ENCODE results near the gene JAG1. TPM values are rescaled to one million over a fixed set of nuclear protein-coding genes. Genes with fewer than 3 reads are reported as not detected.

JAG1 gene
- polyA plus RNA-seq, 3 donors = 167 to 235 (median 210) TPM

DNA sequence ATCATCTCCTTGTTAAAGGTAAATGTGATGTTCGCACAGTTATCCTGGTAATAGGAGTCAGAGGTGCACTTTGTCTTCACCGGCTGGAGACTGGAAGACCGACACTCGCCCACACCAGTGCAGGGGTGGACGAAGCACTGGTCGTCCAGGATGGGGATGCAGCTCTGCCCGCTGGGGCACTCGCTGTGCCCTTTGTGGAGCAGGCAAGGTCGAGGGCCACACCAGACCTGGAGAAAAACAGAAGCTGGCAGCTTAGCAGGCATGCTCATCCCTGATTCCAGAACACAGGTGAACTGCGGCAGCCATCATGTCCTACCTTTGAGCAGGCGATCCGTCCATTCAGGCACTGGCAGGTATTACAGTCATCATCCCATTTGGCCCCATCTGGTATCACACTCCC lies 32.3 kb downstream of the JAG1 start:
- DNase-seq = no peak

DNA sequence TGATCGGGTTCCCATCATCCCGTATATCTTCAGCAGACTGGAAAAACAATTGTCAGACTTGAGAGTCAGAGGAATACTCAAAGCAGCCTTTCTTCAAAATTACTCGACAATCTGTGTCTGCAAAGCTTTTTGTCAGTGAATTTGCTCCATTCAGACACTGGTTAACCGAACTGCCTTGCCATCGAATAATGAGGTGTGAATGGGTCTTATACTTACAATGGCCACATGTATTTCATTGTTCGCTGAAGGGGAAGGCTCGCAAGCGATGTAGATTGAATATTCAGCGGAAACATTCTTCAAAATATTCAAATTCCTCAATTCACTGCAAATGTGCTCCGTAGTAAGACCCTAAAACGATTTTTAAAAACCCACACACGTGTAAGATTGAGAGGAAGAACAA lies 32.9 kb downstream of the JAG1 start:
- DNase-seq = no peak

DNA sequence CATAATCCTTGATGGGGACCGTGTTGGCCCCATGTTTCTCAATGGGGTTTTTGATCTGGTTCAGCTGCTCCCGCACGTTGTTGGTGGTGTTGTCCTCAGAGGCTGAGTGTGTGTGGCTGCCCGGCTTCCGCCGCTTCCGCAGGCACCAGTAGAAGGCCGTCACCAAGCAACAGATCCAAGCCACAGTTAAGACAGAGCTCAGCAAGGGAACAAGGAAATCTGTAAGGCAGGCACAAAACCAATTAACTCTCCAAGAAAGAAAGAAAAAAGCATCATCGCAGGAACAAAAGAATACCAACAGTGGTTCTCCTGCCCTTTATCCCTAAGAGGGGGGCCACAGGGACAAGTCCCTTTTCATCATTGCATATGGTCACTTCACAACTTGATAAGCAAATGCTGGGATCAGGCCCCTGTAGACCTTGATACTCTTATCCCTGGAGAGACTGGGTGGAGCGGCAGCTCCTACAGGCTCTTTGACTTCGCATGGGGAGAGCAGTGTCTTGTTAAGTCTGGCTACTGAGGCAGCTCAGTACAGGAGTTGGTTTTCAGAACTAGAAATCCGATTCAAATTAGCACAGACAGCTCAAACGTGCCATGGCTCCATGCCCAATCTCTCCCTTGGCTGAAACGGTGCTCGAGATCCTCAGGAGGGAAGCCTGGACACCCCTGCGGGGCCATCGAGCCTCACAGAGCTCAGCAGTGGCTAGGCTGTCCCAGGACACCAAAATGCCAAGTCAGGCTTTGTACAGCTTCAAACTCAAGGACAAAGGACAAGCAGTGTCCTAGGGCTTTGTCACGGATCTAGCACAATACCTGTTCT lies 33.9 kb downstream of the JAG1 start:
- DNase-seq = no peak

DNA sequence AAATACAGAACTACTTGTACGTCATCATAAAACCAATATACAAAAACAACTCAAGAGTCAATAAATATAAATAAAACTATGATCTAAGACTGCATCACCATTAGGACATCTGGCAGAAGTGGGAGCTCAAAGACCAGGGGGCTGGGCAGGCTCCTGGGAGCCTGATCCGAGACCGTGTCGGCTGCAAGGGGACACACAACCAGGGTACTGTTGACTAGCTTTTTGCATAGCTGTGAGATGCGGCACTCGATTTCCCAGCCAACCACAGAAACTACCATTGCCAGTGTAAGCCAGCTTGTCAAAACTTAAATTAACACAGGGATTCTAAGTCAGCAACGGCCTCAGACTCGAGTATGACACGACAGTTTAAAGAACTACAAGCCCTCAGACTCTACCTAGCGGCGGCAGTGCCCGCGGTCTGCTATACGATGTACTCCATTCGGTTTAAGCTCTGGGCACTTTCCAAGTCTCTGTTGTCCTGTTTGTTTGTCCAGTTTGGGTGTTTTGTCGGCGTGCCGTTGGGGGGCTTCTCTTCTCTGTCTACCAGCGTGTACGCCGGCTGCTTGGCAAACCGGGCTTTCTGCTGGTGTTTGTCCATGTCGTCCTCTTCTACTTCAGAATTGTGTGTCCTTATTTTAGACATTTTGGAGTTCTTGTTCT lies 34.6 kb downstream of the JAG1 start:
- no peak for DNase-seq

DNA sequence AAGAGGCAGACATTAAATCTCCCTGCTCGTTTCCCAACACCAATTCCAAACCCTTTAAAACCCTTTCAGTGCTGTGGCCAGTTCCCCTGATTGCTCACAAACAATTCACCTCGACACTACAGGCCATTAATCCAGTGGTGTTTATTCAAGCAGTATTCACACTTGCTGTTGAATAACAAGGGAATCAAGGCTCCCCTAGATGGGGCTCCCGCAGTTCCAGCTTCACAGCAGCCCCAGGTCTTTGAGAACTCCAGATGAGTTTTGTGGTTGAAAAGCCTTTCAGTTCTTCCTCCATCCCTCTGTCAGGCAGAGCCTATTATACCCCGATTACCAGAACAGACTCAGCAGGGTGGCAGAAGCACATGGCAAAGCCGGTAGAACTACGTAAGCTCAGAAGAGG lies 36.2 kb downstream of the JAG1 start:
- DNase-seq = no peak

DNA sequence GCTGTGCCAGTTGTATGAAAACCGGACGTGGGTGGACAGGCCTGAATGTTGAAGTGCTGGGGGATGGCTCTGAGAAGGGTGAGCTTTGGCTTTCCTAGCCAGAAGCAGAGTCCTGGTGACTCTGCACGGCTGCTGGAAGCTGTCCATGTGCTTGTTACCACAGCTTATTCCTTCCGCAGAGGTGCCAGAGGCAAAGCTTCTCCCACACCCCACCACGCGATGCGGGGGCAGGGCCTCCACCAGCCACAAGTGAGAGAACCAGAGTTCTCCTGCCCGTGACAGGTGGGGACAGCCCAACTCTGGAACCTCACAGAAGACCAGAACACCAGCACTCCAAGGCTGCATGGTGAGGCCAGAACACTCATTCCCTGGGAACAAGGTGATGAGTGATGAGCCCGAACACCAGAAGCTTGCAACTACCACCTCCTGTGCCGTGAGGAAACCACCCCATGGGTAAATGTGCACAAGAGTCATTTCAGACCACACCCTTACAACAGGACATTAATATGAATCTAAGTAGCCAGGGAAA lies 36.7 kb downstream of the JAG1 start:
- no peak for DNase-seq

DNA sequence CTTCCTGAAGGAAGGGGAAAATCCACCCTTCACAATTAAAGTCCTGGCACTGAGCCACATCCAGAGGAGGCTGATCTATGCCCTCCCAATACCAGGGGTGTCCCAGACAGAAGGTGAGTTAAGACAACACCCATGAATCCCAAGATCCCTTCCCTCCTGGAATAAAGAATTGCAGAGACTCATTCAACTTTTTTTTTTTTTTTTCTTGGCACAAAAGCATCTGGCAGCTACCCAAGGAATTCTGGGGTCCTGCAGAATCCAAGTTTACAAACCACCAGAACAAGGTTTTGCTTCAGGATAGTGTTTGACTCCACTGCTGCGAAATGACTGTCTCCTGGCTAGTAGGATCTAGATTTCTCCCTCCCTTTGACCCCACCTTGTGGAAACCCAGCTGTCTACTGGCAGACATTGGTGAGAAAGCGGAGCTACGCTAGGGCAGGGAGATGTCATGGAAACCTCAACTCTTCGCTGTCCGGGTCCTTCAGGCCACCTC lies 37.4 kb downstream of the JAG1 start:
- no peak for DNase-seq

DNA sequence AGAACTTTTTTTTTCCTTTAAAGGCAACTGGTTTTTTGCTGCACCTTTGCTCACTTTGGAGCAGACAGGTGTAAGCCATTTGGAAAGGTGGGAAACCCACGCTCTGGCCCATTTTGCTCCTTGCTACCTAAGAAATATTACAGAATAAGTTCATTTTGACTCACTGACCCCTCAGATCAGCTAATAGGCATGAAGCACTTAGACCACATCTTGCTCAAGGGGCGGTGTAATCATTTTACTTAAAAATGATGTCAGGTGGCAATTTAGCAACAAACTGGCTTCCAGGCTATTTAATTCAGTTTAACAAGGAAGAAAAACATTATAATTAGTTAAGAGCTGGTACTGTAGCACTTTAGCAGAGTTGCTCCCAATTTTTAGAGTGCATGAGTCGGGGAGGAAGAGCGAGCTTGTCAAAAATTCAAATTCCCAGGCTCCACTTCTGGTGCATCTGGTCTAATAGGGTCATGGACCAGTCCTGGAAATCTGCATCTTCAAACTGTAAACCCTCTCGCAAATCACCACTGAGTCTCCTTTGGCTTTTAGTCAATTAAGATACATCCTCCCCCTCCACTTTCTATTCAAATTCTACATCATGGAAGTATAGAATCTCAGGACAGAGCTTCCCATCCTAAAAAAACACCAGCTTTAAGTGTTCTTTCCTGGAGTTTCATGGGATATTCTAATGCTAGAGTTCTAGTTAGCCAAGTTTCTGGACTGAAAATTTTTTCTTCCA lies 38.2 kb downstream of the JAG1 start:
- DNase-seq = no peak

DNA sequence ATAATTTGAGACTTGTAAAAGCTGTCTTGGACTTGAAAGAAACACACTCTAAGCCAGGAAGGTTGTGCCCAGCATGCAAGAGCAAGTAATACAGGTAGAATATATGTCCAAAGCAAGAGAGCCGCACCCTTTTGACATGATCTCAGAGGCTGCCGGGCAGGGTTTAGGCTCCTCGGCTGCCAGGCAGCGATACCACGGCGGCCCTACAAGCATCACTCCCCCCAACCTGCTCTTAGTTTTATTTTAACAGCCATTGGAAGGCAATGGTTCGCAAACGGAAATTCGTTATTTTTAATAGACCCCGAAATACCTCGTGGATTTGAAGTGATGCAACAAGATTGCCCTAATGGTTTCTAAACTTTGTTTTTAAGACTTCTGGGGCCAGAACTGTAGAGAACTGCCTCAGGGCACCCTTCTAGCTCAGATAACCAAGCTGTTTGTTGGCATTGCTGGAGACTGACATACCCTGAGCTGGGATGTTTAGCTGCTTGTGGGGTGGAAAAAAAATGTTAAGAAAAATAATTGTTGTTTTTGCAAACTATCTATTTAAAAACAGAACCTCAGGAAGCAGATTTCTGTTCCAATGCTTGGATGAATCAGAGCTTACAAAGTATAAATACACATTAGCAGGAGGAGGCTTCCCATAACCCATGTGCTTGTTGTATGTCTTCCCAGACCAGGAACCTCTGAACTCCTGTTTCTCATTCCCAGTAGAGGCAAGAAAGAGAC lies 39.0 kb downstream of the JAG1 start:
- no peak for DNase-seq

DNA sequence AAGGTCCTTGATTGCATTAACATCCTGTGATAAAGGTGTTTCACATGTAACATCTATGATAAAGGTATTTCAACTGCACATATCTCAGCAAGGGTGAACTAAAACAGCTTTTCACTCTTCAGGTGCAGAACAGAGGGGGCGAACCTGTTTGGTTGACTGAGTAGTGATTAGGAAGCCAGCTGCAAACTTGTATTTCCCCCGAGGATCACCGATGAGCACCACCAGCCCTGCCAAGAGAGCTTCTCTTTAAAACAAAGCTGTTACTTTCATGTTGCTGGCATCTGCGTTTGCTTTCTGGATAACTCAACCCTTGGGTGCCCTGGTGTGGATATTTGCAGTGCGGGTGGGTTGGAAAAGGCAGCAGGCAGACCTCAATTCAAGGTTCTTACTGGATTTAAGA lies 39.6 kb downstream of the JAG1 start:
- no peak for DNase-seq

DNA sequence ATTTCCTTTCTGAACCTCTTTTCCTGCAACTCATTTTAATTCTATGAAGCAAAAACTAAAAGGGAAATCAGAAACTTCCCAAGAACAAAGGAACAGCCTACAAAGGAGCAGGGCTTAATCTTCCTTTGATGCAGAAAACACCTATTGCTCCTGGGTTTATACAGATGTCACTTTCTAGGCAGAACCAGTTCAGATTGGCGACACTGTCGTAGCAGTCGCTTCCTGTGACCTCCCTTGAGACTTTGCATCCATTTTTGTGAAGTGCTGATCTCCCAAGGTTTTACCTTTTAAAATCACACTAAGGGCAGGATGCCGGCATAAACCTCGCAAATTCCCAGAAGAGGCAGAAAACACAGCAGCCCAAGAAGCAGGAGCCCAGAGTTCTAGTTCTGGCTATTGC lies 40.1 kb downstream of the JAG1 start:
- no peak for DNase-seq

DNA sequence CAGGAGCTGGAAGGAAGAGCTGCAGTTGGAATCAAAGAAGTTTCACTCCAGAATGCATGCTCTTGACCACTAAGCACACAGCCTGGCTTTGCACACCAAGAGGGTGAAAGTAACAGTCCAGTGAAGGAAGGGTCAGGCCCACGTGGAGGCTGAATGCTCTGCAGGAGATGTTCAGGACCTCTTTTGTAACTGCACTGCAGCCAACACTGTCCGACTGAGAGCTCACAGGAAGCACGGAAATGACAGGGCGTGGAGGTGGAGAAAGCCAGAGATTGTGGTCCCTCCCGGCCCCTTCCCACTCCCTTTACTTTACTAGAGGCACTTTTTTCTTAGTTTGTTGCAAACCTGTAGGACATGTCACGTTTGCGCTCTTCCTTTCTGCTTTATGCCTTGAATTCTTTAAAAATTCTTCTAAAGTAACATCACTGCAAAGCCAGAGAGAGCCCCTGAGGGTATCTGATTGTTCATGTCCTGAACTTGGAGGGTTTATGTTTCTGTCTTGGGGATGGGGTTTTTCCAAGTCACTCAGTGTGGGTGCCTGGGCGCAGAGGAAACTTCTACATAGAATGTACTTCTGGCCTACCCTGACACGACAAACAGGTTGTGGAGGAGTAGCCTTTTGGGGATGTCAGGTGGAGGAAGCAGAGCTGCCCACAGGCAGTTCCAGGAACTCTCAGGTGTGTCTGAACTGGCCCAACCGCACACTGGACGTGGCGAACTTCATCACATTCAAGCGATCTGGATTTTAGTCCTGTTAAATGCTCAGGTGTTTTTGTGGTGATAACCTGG lies 40.9 kb downstream of the JAG1 start:
- no peak for DNase-seq

DNA sequence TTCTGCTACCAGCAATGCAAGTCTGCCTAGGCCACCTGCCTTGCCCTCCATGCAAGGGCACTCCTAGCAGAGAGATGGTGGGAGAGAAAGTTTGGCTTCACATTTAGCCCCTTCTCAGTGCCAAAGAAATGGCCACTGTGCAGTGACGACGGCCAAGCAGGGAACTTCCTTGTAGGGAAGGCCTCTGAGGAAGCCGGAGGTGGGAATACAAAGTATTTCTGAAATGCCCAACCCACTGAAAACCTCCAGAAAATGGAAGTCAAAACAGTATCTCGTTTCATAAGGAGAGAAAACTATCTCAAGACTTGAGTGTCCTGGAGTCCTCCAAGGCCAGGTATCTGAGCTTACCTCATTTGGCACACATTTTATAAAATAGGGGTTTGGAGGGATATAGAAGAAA lies 42.7 kb downstream of the JAG1 start:
- DNase-seq = no peak

DNA sequence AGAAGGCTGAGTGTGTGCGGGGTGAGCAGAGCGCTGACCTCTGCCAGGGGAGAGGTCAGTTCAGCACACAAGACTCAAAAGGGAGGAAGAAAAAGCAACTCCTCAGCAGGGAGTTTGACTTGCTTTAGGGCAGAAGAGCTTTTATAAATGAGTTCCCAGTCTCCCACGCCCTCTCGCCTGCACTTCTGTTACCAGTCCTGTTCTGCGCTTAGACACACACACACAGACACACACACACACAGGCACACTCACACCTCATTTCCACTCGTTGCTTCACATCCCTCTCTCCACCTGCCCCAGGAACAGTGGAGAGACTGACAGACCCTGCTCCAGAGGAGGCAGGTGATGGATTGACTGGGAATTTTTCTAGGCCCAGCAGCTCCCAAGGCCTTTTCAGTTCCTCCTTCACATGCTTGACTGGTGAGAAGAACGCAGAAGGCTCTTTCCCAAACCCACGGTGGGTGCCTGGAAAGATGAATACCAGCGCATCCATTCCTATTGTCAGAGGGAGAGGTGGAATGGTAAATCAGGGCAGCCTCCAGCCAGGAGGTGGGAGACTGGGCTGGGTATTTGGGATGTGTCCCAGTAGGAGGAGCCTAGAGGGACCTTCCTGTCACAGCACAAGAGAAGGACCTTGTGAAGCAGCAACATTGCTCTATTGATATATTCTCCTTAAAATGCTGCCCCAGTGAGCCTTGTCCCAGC lies 43.7 kb downstream of the JAG1 start:
- DNase-seq = no peak

DNA sequence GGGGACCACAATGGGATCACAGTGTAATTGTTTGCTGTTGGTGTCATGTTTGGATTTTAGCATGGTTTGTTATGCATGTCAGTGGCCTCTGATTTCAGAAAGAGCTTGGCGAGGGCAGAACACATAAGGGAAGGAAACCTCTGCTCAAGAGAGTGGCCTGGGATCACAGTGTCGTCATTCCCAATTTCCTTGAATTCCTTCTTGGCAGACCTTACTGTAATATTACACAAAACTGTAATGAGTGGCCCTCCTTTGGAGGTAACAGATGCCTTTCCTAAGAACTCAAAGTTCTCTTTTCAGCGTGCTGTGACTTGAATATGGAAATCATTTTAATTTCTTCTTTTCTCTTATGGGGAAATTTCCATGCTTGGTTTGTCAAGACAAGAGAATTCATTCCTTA lies 46.9 kb downstream of the JAG1 start:
- DNase-seq = no peak

DNA sequence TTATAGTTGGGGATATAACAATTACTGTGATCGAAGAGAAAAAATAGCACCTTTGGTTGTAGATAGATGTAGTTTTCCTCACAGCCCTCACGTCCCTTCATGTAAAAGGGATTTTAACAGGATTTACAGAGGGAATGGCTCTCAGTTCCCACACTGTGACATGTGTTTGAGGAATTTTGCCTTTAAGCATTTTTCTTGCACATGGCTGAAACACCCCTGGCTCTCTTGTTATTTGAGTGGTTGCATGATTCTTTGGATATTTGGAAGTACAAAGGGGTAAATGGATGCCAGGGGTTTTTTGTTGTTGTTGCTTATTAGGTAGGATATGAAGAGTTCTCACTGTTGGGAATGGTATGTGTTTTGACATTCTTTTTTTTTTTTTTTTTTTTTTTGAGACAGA lies 48.2 kb downstream of the JAG1 start:
- DNase-seq = no peak

DNA sequence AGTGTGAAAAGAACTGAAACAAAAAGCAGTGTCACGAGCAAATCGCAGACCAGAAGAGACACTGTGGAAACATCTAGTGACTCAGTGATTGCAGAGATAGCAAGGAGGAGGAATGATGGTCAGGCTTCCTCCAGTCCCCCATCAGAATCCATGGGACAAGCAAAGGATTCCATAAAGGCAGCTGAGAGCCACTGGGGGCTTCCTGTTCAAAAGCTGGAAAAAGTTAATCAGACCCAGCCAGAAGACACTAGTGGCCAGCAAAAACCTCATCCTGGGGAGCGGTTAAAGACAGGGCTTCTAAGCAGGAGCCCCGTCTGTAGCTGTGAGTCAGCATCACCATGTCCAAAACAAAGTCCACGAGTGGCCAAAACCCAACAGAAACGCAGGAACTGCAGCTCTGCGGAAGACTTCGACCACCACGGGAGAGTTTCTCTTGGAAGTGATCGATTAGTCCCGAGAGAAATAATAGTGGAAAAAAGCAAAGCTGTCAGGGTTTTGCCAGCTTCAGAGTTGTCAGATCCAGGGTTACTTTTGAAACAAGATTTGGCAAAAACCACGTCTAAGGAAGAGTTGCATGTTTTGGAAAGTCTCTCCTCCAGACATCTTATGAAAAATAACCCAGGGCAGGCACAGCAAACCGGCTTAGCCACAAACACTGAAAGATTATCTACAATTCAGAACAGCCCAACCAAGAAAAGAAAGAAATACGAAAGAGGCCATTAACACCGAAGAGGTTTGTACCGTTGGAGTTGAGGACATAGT lies 51.0 kb downstream of the JAG1 start:
- DNase-seq = no peak

DNA sequence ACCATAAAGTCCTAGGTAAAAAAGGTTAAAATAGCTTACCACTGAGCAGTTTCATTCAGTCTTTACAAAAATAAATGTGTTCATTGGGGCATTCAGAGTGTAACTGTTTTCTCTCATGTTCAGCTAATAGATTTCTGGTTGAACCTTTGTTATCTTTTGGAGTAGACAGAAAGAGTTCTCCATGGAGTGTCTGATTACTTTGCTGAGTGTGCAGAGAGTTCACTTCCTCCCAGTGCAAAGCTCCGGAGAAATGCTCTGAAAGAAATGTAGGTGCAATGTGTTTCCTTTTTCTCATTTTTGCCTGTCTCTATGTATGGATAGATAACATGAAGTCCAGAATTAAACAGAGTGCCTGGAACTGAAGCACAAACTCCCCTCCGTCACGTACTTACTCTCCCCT lies 52.6 kb downstream of the JAG1 start:
- no peak for DNase-seq

DNA sequence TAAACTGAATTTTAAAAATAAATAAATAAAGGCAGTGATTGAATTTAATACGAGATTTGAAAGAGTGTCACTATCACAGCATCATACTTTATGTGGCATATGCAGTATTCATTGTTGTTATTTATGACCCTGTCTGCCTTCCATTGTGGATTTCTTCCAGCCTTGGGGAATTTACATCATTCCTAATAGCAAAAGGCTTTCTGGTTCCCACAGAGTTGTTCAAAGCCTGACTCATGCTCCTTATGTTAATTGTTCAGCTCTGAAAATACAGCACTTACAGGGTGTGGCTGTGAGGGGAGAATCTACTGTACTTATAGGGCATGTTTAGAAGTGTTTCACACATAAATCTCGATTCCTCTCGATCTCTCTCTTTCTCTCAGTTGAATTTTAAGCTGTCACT lies 54.4 kb downstream of the JAG1 start:
- DNase-seq = no peak
